IPS DF 19.7 (cell line): ENCODE results near the gene ACAT2.
"Not testable (repeated sequence)": the region's sequence is repeated elsewhere in the genome, so short reads cannot be mapped to it uniquely, and the experiment has no call there.

ENCODE experiments used
- DNase-seq: peaks from one replicate; pipeline ENCODE4 v3.0.0-alpha.2; 2013; ENCODE audit warnings: low read depth, low spot score

ACAT2 gene

GRCh38 chr6:159813781-159814180 is 51.9 kb downstream of the ACAT2 start:
- DNase-seq, result no peak

- no peak for DNase-seq
Measured at GRCh38 chr6:159815410-159815809, 53.6 kb downstream of the ACAT2 start.

GRCh38 chr6:159816775-159817174 is 54.9 kb downstream of the ACAT2 start:
- not testable (repeated sequence) for DNase-seq

GRCh38 chr6:159817951-159818739 is 56.3 kb downstream of the ACAT2 start:
- DNase-seq, result no peak

GRCh38 chr6:159819098-159819497 is 57.3 kb downstream of the ACAT2 start:
- no peak for DNase-seq

- no peak for DNase-seq
Measured at GRCh38 chr6:159819932-159820640, 58.2 kb downstream of the ACAT2 start.

- DNase-seq, result no peak
Measured at GRCh38 chr6:159821122-159821521, 59.3 kb downstream of the ACAT2 start.

- DNase-seq, result no peak
Measured at GRCh38 chr6:159821726-159822125, 59.9 kb downstream of the ACAT2 start.

- DNase-seq, result no peak
Measured at GRCh38 chr6:159823953-159824352, 62.1 kb downstream of the ACAT2 start.

- DNase-seq, result not testable (repeated sequence)
Measured at GRCh38 chr6:159824690-159825089, 62.8 kb downstream of the ACAT2 start.

GRCh38 chr6:159826004-159826403 is 64.2 kb downstream of the ACAT2 start:
- no peak for DNase-seq

GRCh38 chr6:159826968-159827647 is 65.3 kb downstream of the ACAT2 start:
- no peak for DNase-seq

GRCh38 chr6:159828074-159828473 is 66.2 kb downstream of the ACAT2 start:
- no peak for DNase-seq
